Left cardiac atrium (tissue), 4 donors: ENCODE data around the gene RC3H2. TPM values are rescaled to one million over a fixed set of nuclear protein-coding genes. Genes with fewer than 3 reads are reported as not detected.
A peak's percentile ranks its signal among the peaks of the same experiment; 100 is the strongest.
"Not testable (repeated sequence)": the region's sequence is repeated elsewhere in the genome, so short reads cannot be mapped to it uniquely, and the experiment has no call there.

Source experiments
- ATAC-seq, 2 donors: fragments of 200-7000 bp; cut with Tn5 transposase; one replicate each; pipeline ENCODE4 v1.9.1; 2020; ENCODE audit warnings: mild to moderate bottlenecking in 2 of 2, moderate library complexity in 2 of 2
- DNase-seq: peaks from one replicate; pipeline ENCODE4 v3.0.0-alpha.2; 2020
- intact Hi-C, 2 donors: fragments of 100-400 bp; cut with DNase I; formaldehyde crosslinking; loops; one replicate each; pipeline versions ENCODE4 v1.14.1 to v1.15.1; 2022 to 2023
- total RNA-seq, 2 donors: library from RNA; stranded (reverse); fragmentation: NEBNext Ultra II Directional; extraction: Animal tissue kit (Norgen Biotek cat#: 25700); gene quantifications; one replicate each; pipeline ENCODE4 v1.2.1, GENCODE V29; 2021
- donor health status: DM: no; HTN: yes; CAD: no.
- donor health status: DM: no; HTN: yes; CAD: no; lungs with severe emphysema.
- donor health status: DM: yes; HTN: yes; CAD: no.
- donor health status: Dilated cardiomyopathy.

Gene RC3H2
- total RNA-seq, 2 donors from 2014 or later, result 36.7 to 41.1 TPM

- intact Hi-C loops, result loop anchor here in 1 of 2 donors (10.0 kb wide), 1 partner anchor 692 kb away; no protein-coding TSS in a partner anchor
- ATAC-seq, result peak; percentile 77 to 85
- DNase-seq, result peak; percentile 73
These were observed 88.8 kb downstream of the RC3H2 start for GRCh38 chr9:122816163-122816867.

- ATAC-seq (no peak), DNase-seq (no peak)
- intact Hi-C loops, result loop anchor here in 1 of 2 donors (10.0 kb wide), 1 partner anchor 691 kb away; no protein-coding TSS in a partner anchor
These were observed 89.6 kb downstream of the RC3H2 start for GRCh38 chr9:122815544-122815943.

DNA sequence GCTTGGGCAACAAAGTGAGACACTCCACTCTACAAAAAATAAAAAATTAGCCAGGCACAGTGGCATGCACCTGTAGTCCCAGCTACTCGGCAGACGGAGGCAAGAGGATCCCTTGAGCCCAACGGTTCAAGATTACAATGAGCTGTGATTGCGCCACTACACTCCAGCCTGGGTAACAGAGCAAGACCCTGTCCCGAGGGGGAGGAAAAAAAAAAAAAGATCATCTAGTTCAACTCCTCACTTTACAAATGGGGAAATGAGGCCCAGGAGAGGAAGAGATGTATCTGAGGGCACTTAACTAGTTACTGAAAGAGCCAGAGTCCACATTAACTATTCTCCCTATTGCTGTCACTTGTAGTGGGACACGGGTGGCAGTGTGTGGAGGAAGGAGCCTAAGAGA is 90.6 kb downstream of the RC3H2 start:
- ATAC-seq, result no peak
- no peak for DNase-seq
- intact Hi-C loops, result loop anchor here in 1 of 2 donors (5.0 to 10.0 kb wide), 2 partner anchors 347 to 690 kb away; no protein-coding TSS in a partner anchor

DNA sequence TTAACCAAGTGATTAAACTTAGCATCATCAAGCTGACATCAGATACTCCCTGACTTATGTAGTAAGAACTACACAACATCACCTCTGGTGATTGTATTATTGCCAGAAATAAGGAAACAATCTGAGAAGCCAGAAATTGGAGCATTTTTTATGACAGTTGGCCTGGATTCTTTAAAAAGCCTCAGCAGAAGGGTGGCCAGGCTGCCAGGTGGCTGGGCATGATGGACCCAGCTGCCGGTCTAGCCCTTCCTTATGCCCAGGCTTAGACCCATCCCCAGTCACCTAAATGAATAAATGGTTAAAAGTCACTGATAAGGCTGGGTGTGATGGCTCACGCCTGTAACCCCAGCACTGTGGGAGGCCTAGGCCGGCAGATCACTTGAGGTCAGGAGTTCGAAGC is 92.4 kb downstream of the RC3H2 start:
- DNase-seq (no peak), ATAC-seq (no peak)
- intact Hi-C loops, result loop anchor here in 1 of 2 donors (5.0 to 10.0 kb wide), 2 partner anchors 345 to 688 kb away; no protein-coding TSS in a partner anchor

DNA sequence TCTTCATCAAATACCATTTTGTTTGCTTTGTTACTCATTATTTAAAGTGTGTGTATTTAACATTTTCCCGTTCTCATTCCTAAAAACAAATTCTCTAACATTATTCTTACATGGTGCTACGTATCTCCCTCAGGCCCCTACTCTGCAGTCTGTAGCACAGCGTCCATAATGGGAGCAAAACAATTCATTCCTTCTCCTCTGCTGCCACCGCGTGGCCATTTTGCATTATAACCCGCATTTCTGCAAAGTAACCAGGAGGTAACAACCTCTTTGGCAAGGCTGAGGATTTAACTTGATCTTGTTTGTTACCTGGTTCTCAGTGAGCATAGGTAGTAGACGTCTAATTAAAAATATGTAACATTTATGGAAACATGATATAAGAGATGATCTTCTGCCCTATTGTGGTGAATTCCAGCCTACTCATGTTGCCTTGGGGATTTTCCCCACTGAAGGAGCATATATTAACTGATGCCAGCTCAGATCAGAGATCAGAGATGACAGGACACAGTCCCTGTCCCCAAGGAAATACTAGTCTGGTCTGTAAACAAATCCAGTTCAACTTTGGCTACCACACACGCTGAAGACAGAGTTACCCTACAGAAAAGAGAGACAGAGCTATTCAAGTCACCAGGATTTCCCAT is 94.7 kb downstream of the RC3H2 start:
- peak; percentile 90 to 91 for ATAC-seq

DNA sequence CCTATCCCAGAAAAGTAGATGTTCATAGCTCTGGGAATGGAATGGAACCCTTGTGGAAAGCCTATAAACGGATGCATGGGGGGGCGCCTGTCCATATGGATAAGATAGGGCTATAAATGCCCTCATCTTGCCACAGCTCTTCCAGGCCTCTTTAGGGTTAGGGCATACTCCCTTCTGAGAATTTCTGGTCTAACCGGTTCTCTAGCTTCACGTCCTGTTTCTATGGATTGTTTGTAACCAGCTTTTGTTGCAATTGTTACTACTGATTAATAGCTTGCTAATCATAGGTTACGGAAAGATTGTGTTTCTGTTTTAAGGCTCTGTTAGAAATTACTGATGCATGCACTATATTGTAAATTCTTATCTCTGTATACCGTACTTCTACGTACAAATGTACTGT is 95.9 kb downstream of the RC3H2 start:
- DNase-seq, ATAC-seq: not testable (repeated sequence)
- intact Hi-C loops, result loop anchor here in 1 of 2 donors (1.0 kb wide), 1 partner anchor 344 kb away; no protein-coding TSS in a partner anchor

More for the DNA sequence above, 94.7 kb downstream of the RC3H2 start:
- DNase-seq, result peak; percentile 66
- intact Hi-C loops, result loop anchor here in 1 of 2 donors (5.0 to 10.0 kb wide), 2 partner anchors 343 to 686 kb away; no protein-coding TSS in a partner anchor

GRCh38 chr9:122808141-122808540 is 97.0 kb downstream of the RC3H2 start:
- ATAC-seq (no peak), DNase-seq (no peak)
- intact Hi-C loops, result no loop called here

DNA sequence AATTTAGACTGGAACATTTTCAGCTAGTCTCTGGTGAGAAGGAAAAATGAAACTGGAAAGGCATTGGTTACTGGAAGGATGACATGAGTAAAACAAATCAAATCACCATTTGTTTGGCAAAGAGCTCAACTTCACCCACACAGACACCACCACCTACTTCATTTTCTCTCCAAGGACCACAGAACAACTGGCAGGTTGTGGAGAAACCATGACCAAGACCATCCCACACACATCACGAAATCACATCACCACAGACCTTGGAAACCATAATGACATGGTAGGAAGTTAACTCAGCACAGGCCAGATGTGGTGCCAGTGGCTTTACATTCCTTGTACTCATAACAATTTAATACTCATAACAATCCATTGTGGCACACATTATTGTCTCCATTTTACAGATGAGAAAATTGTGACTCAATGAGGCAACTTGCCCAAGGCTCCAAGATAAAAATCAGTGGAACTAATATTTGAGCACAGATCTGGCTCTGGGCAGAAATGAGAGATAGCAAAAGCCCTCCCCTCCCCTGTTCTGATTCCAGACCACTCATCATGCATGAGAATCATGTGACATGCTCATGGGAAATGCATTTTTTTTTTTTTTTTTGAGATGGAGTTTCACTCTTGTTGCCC is 97.8 kb downstream of the RC3H2 start:
- no peak for ATAC-seq
- intact Hi-C loops, result no loop called here
- no peak for DNase-seq

- no peak for ATAC-seq
- no peak for DNase-seq
- intact Hi-C loops, result no loop called here
These were observed 98.5 kb downstream of the RC3H2 start for GRCh38 chr9:122806661-122807060.

DNA sequence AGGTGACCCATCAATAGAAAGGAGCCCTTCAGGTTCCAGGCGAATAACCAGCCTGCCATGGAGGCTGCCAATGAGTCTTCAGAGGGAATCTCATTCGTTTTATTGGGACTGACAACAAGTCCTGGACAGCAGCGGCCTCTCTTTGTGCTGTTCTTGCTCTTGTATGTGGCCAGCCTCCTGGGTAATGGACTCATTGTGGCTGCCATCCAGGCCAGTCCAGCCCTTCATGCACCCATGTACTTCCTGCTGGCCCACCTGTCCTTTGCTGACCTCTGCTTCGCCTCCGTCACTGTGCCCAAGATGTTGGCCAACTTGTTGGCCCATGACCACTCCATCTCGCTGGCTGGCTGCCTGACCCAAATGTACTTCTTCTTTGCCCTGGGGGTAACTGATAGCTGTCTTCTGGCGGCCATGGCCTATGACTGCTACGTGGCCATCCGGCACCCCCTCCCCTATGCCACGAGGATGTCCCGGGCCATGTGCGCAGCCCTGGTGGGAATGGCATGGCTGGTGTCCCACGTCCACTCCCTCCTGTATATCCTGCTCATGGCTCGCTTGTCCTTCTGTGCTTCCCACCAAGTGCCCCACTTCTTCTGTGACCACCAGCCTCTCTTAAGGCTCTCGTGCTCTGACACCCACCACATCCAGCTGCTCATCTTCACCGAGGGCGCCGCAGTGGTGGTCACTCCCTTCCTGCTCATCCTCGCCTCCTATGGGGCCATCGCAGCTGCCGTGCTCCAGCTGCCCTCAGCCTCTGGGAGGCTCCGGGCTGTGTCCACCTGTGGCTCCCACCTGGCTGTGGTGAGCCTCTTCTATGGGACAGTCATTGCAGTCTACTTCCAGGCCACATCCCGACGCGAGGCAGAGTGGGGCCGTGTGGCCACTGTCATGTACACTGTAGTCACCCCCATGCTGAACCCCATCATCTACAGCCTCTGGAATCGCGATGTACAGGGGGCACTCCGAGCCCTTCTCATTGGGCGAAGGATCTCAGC is 104.8 kb downstream of the RC3H2 start, which contains the start of gene OR1K1:
OR1K1 (plus strand) TSS at position 58 of the 995 bp plus-strand sequence; CDS start at position 58, 0 bp downstream.
- intact Hi-C loops, result no loop called here
- no peak for ATAC-seq
- no peak for DNase-seq

DNA sequence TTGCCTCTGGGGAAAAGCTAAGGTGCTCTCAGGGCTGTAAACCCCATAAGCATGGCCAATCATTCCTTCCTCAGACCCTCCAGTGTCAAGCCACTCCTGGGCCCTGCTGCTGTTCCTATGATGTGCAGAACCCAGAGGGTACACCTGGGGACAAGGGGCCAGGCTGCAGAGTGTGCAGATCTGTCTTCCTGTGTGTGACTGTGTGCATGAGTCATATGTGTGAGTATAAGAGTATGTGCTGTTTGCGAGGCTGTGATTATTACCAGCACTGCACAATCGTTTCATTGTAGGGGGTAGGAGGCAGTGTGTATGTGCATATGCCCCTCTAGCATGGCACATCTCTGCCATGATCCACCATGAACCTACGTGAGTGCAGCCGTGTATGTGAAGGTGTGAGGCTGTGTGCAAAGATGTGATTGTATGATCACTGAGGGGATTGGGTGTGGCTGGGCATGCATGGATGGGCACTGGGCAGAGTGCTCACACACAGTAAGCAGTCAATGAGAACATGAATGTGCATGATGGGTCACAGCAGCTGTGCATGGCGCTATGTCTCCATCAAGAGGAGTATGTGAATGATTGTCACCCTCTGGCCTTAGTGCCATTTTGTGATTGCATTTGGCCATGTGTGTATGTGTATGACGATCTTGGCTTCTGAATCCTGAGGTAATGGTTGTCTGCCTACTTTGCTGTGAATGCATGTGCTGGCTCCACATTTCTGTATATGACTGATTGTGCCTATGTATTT is 107.7 kb downstream of the RC3H2 start:
- intact Hi-C loops, result loop anchor here in 1 of 2 donors (10.0 kb wide), 1 partner anchor 403 kb away; no protein-coding TSS in a partner anchor
- DNase-seq (no peak), ATAC-seq (no peak)

Other genes starting within 250 kb of the RC3H2 start
- not detected for gene OR1B1, start 247.7 kb downstream of the RC3H2 start, total RNA-seq
- gene OR1L1, start 243.6 kb downstream of the RC3H2 start, total RNA-seq, result not detected
- not detected for gene OR1L3, start 230.2 kb downstream of the RC3H2 start, total RNA-seq
- not detected for gene OR1L4, start 181.4 kb downstream of the RC3H2 start, total RNA-seq
- not detected for gene OR1L6, start 163.1 kb downstream of the RC3H2 start, total RNA-seq
- not detected for gene OR5C1, start 116.4 kb downstream of the RC3H2 start, total RNA-seq
- not detected for gene OR1K1, start 105.2 kb downstream of the RC3H2 start, total RNA-seq
- gene PDCL, start 76.8 kb downstream of the RC3H2 start, total RNA-seq, result 10 to 100 TPM in 1 of 2 donors, 1 to 10 TPM in 1; 9.2 to 11.9 TPM
- 1 to 10 TPM; 5.4 to 7.3 TPM for gene ZBTB6, start 8.0 kb upstream of the RC3H2 start, total RNA-seq
- gene ZBTB26, start 26.2 kb upstream of the RC3H2 start, total RNA-seq, result 1 to 10 TPM; 3.6 to 6.2 TPM
- gene RABGAP1, start 35.7 kb upstream of the RC3H2 start, total RNA-seq, result 10 to 100 TPM; 38.0 to 40.8 TPM
- gene GPR21, start 128.3 kb upstream of the RC3H2 start, total RNA-seq, result under 1 TPM; 0.21 to 0.55 TPM